WERI-Rb-1 (cell line): ENCODE data around the gene CANT1.
"Not testable (repeated sequence)": the region's sequence is repeated elsewhere in the genome, so short reads cannot be mapped to it uniquely, and the experiment has no call there.

ENCODE experiments used
- DNase-seq: peaks from one replicate; pipeline ENCODE4 v3.0.0-alpha.2; 2020
- H3K27ac ChIP-seq: fragments of 250-450 bp; sonication (Bioruptor Pico); 2 replicates; pipeline ENCODE4 v1.5.1; 2020; ENCODE audit warnings: mild to moderate bottlenecking, moderate library complexity
- H3K27me3 ChIP-seq: fragments of 250-450 bp; sonication (Bioruptor Pico); 2 replicates; pipeline ENCODE4 v1.5.1; 2021; ENCODE audit warnings: mild to moderate bottlenecking, low read depth, moderate library complexity; ENCODE audit not compliant: insufficient read depth, severe bottlenecking
- H3K36me3 ChIP-seq: fragments of 250-450 bp; sonication (Bioruptor Pico); 2 replicates; pipeline ENCODE4 v1.5.1; 2020; ENCODE audit warnings: mild to moderate bottlenecking, moderate library complexity
- H3K4me3 ChIP-seq: 2 replicates; pipeline ENCODE4 v1.5.1; 2011; ENCODE audit warnings: low read depth, mild to moderate bottlenecking, control low read depth, low read length
- H3K9me3 ChIP-seq: fragments of 250-450 bp; sonication (Bioruptor Pico); 2 replicates; pipeline ENCODE4 v1.5.1; 2021; ENCODE audit warnings: mild to moderate bottlenecking, moderate library complexity; ENCODE audit not compliant: severe bottlenecking
- TF ChIP-seq, protein P1 (sequence below): IDR thresholded peaks from 2 replicates; pipeline ENCODE4 v1.5.1; 2011; ENCODE audit warnings: low read depth, mild to moderate bottlenecking, control low read depth, inconsistent platforms, low read length

CANT1 gene

DNA sequence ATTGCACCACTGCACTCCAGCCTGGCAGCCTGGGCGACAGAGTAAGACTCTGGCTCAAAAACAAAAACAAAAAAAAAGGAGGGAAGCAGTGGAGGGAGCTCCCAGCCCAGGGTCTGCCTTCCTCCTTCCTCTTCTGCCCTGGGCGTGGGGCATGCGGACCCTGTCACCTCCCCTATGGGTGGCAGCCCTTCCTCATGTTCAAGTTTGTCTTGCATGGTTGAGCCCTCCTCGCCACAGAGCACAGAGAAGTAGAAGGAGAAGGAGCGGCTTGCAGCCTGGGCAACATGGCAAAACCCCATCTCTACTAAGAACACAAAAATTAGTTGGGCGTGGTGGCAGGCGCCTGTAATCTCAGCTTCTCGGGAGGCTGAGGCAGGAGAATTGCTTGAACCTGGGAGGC lies 62.9 kb downstream of the CANT1 start:
- DNase-seq: no peak
- H3K9me3 ChIP-seq: peaks cover 22% of the 10 kb centered on the region
- TF ChIP-seq, protein P1, sequence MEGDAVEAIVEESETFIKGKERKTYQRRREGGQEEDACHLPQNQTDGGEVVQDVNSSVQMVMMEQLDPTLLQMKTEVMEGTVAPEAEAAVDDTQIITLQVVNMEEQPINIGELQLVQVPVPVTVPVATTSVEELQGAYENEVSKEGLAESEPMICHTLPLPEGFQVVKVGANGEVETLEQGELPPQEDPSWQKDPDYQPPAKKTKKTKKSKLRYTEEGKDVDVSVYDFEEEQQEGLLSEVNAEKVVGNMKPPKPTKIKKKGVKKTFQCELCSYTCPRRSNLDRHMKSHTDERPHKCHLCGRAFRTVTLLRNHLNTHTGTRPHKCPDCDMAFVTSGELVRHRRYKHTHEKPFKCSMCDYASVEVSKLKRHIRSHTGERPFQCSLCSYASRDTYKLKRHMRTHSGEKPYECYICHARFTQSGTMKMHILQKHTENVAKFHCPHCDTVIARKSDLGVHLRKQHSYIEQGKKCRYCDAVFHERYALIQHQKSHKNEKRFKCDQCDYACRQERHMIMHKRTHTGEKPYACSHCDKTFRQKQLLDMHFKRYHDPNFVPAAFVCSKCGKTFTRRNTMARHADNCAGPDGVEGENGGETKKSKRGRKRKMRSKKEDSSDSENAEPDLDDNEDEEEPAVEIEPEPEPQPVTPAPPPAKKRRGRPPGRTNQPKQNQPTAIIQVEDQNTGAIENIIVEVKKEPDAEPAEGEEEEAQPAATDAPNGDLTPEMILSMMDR: no peak
- H3K27me3 ChIP-seq: no peaks in the 10 kb centered on the region
- no peak overlapping the region for H3K4me3 ChIP-seq
- no peak overlapping the region for H3K27ac ChIP-seq
- H3K36me3 ChIP-seq: no peaks in the 10 kb centered on the region; the same call in 1 of the 2 replicates

DNA sequence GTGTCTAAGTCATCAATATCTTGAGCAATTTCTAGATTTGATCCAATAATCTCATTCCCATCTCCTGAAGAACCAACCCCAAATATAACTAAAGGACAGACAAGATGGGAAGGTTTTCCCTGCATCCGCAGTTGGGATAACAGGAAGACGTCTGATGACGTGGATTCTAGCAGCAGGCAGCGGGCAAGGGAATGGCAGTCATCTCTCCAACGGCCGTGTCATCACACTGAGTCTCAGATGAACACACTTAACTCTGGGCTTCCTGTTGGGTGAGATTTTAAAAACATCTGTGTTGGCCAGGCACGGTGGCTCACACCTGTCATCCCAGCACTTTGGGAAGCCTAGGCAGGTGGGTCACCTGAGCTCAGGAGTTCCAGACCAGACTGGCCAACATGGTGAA lies 63.4 kb downstream of the CANT1 start:
- Histone ChIP-seq H3K27me3 (no peaks in the 10 kb centered on the region), H3K27ac (no peak overlapping the region), H3K4me3 (no peak overlapping the region), H3K36me3 (no peaks in the 10 kb centered on the region; the same call in 1 of the 2 replicates), H3K9me3 (peaks cover 17% of the 10 kb centered on the region)
- TF ChIP-seq, protein P1: no peak
- no peak for DNase-seq

DNA sequence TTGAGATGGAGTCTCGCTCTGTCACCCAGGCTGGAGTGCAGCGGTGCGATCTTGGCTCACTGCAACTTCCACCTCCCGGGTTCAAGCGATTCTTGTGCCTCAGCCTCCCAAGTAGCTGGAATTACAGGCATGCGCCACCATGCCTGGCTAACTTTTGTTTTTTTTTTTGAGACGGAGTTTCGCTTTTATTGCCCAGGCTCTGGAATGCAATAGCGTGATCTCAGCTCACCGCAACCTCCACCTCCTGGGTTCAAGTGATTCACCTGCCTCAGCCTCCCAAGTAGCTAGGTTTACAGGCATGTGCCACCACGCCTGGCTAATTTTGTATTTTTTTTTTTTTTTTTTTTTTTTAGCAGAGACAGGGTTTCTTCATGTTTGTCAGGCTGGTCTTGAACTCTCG lies 64.1 kb downstream of the CANT1 start:
- not testable (repeated sequence) for H3K4me3 ChIP-seq, H3K36me3 ChIP-seq, H3K27me3 ChIP-seq, H3K27ac ChIP-seq, DNase-seq
- H3K9me3 ChIP-seq: peaks cover 11% of the 10 kb centered on the region

DNA sequence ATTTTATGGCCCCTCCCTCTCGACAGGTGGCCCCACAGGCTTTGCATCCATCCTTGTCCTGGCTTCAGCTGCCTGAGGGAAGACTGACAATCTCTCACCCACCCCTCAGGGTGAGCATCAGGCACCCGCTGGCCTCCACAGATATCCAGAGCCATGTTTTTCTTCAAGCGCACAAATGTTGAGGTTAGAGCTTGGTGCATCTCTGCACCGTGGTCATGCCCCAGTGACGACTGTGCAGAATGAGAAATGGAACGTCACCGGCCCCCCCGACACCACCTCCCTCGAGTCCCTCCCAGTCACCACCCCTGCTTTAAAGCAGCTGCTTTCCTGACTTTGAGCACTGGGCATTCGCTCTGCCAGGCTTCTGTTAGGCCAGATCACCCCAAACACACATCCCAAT lies 64.6 kb downstream of the CANT1 start:
- Histone ChIP-seq H3K4me3 (no peak overlapping the region), H3K27me3 (no peaks in the 10 kb centered on the region), H3K9me3 (peaks cover 6% of the 10 kb centered on the region), H3K36me3 (no peaks in the 10 kb centered on the region), H3K27ac (no peak overlapping the region)
- TF ChIP-seq, protein P1: no peak
- no peak for DNase-seq

GRCh38 chr17:78944026-78944425 lies 65.5 kb downstream of the CANT1 start:
- no peaks in the 10 kb centered on the region for H3K9me3 ChIP-seq
- TF ChIP-seq, protein P1: no peak
- H3K4me3 ChIP-seq: no peak overlapping the region
- no peaks in the 10 kb centered on the region for H3K36me3 ChIP-seq
- H3K27me3 ChIP-seq: no peaks in the 10 kb centered on the region
- H3K27ac ChIP-seq: no peak overlapping the region
- DNase-seq: no peak
